ENCODE measurements around the gene CERS6. TPM values are rescaled to one million over a fixed set of nuclear protein-coding genes. Genes with fewer than 3 reads are reported as not detected.

CERS6 gene
- total and polyA plus RNA-seq, 2 of the 8 experiments (the other 6 are each of a cell fraction or from before 2014, with no cell fraction given): 6.8 to 28.2 TPM

DNA sequence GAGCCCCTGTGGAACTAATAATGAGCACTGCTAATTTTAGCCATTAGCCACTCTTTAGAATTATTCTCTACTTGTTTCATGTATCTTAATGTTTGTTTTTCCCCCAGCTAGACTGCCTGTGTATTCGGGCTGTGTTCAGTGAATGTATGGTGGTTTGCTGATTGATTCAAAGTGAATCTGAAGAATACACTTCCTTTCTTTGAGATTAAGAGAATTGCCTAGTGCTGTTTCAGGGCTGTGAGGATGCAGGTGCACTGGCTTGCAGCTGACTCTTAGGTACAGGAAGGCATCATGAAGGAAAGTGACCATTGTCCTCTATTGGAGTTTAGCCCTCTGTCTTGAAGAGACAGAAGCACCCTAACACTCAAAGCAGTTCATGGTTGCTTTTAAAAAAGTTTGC, 138.7 kb downstream of the CERS6 start (continued):
- TF ChIP-seq, protein P1, sequence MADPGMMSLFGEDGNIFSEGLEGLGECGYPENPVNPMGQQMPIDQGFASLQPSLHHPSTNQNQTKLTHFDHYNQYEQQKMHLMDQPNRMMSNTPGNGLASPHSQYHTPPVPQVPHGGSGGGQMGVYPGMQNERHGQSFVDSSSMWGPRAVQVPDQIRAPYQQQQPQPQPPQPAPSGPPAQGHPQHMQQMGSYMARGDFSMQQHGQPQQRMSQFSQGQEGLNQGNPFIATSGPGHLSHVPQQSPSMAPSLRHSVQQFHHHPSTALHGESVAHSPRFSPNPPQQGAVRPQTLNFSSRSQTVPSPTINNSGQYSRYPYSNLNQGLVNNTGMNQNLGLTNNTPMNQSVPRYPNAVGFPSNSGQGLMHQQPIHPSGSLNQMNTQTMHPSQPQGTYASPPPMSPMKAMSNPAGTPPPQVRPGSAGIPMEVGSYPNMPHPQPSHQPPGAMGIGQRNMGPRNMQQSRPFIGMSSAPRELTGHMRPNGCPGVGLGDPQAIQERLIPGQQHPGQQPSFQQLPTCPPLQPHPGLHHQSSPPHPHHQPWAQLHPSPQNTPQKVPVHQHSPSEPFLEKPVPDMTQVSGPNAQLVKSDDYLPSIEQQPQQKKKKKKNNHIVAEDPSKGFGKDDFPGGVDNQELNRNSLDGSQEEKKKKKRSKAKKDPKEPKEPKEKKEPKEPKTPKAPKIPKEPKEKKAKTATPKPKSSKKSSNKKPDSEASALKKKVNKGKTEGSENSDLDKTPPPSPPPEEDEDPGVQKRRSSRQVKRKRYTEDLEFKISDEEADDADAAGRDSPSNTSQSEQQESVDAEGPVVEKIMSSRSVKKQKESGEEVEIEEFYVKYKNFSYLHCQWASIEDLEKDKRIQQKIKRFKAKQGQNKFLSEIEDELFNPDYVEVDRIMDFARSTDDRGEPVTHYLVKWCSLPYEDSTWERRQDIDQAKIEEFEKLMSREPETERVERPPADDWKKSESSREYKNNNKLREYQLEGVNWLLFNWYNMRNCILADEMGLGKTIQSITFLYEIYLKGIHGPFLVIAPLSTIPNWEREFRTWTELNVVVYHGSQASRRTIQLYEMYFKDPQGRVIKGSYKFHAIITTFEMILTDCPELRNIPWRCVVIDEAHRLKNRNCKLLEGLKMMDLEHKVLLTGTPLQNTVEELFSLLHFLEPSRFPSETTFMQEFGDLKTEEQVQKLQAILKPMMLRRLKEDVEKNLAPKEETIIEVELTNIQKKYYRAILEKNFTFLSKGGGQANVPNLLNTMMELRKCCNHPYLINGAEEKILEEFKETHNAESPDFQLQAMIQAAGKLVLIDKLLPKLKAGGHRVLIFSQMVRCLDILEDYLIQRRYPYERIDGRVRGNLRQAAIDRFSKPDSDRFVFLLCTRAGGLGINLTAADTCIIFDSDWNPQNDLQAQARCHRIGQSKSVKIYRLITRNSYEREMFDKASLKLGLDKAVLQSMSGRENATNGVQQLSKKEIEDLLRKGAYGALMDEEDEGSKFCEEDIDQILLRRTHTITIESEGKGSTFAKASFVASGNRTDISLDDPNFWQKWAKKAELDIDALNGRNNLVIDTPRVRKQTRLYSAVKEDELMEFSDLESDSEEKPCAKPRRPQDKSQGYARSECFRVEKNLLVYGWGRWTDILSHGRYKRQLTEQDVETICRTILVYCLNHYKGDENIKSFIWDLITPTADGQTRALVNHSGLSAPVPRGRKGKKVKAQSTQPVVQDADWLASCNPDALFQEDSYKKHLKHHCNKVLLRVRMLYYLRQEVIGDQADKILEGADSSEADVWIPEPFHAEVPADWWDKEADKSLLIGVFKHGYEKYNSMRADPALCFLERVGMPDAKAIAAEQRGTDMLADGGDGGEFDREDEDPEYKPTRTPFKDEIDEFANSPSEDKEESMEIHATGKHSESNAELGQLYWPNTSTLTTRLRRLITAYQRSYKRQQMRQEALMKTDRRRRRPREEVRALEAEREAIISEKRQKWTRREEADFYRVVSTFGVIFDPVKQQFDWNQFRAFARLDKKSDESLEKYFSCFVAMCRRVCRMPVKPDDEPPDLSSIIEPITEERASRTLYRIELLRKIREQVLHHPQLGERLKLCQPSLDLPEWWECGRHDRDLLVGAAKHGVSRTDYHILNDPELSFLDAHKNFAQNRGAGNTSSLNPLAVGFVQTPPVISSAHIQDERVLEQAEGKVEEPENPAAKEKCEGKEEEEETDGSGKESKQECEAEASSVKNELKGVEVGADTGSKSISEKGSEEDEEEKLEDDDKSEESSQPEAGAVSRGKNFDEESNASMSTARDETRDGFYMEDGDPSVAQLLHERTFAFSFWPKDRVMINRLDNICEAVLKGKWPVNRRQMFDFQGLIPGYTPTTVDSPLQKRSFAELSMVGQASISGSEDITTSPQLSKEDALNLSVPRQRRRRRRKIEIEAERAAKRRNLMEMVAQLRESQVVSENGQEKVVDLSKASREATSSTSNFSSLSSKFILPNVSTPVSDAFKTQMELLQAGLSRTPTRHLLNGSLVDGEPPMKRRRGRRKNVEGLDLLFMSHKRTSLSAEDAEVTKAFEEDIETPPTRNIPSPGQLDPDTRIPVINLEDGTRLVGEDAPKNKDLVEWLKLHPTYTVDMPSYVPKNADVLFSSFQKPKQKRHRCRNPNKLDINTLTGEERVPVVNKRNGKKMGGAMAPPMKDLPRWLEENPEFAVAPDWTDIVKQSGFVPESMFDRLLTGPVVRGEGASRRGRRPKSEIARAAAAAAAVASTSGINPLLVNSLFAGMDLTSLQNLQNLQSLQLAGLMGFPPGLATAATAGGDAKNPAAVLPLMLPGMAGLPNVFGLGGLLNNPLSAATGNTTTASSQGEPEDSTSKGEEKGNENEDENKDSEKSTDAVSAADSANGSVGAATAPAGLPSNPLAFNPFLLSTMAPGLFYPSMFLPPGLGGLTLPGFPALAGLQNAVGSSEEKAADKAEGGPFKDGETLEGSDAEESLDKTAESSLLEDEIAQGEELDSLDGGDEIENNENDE (IDR thresholded peaks at IDR 0.05; ENCODE audit: insufficient replicate concordance, low read length): no peak
- no peak for TF ChIP-seq POLR2A (IDR thresholded peaks at IDR 0.05; ENCODE audit: control extremely low read depth in 1 of 2, low read depth in 2 of 2, low read length in 2 of 2)
- no peak for TF ChIP-seq CREB1 (IDR thresholded peaks at IDR 0.05)
- TF ChIP-seq, protein P2, sequence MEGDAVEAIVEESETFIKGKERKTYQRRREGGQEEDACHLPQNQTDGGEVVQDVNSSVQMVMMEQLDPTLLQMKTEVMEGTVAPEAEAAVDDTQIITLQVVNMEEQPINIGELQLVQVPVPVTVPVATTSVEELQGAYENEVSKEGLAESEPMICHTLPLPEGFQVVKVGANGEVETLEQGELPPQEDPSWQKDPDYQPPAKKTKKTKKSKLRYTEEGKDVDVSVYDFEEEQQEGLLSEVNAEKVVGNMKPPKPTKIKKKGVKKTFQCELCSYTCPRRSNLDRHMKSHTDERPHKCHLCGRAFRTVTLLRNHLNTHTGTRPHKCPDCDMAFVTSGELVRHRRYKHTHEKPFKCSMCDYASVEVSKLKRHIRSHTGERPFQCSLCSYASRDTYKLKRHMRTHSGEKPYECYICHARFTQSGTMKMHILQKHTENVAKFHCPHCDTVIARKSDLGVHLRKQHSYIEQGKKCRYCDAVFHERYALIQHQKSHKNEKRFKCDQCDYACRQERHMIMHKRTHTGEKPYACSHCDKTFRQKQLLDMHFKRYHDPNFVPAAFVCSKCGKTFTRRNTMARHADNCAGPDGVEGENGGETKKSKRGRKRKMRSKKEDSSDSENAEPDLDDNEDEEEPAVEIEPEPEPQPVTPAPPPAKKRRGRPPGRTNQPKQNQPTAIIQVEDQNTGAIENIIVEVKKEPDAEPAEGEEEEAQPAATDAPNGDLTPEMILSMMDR (IDR thresholded peaks at IDR 0.05; ENCODE audit: control extremely low read depth in 1 of 3, insufficient read depth in 1 of 3, low read depth in 1 of 3, low read length in 3 of 3): no peak
- no peak for TF ChIP-seq CEBPB (IDR thresholded peaks at IDR 0.05; ENCODE audit: low read depth, low read length)
- no peak for TF ChIP-seq BACH1 (IDR thresholded peaks at IDR 0.05; ENCODE audit: low read length)
- no peak for TF ChIP-seq CTBP2 (IDR thresholded peaks at IDR 0.05; ENCODE audit: borderline replicate concordance, insufficient read depth, insufficient read length, low read length)
- TF ChIP-seq SP4 (IDR thresholded peaks at IDR 0.05; ENCODE audit: low read length): no peak
